ENCODE measurements around the gene PTTG1IP. TPM values are rescaled to one million over a fixed set of nuclear protein-coding genes. Genes with fewer than 3 reads are reported as not detected.

PTTG1IP gene
- total RNA-seq, 3 donors from 2014 or later (not counting 1 experiment from before 2014, with no cell fraction given), result 96.8 to 144 (median 126) TPM

DNA sequence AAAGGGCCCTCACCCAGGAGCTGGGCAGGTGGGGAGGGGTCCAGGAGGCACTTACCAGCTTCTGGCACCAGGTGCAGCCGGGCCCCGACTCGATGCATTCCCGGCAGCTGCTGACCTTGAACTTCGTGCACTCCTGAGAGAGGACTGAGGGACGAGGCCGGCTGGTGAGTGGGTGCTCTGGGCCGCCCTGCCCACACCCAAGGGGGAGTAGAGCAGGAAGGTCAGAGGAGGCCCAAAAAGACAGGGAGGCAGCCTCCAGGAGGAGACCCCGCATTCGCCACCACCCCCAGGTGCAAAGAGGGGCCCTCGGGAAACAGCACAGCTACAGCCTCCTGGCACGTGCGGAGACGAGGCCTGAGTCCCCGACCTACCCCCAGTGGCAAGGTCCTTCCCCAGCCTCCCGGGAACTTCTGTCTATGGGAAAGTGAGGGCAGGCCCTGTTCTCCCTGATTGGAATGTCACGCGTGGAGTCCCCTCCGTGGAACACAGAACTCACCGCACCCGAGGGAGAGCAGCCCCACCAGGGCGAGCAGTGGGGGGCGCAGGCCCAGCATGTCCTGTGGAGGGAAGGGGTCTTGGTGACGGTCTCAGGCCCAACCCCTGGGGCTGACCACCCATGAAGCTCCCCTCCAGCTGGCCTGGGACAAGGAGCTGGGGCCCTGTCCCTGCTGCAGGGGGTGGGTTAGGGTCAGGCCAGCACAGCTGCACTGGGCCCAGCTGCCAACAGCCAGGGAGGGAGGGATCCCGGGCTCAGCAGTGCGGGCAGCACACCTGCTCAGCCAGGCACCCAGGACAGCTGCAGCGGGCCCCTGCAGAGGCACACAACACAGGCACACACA, 37.0 kb upstream of the PTTG1IP start:
- WGBS (ENCODE audit: insufficient coverage), result 84% methylated on average over 27 of the region's 27 CpGs
- H3K36me3 ChIP-seq (ENCODE audit: control insufficient read depth, insufficient read depth, low read length), result peaks cover 51% of the 10 kb centered on the region
- peak overlapping the region; percentile 83 for H3K27ac ChIP-seq (ENCODE audit: low read length)
- H3K9me3 ChIP-seq (ENCODE audit: control insufficient read depth, insufficient read depth, low read length), result no peaks in the 10 kb centered on the region
- H3K36me3 Mint-ChIP-seq, result no peaks in the 10 kb centered on the region
- no peaks in the 10 kb centered on the region for H3K27me3 Mint-ChIP-seq (ENCODE audit: low read depth in 2 of 2)
- H3K9me3 Mint-ChIP-seq, result no peaks in the 10 kb centered on the region
- DNase-seq (no peak), ATAC-seq (no peak)
- peaks cover 57 to 77% of the 10 kb centered on the region in 2 donors for H3K4me1 Mint-ChIP-seq
- H3K4me3 Mint-ChIP-seq, result peak overlapping the region; percentile 85
- TF ChIP-seq, protein P1, sequence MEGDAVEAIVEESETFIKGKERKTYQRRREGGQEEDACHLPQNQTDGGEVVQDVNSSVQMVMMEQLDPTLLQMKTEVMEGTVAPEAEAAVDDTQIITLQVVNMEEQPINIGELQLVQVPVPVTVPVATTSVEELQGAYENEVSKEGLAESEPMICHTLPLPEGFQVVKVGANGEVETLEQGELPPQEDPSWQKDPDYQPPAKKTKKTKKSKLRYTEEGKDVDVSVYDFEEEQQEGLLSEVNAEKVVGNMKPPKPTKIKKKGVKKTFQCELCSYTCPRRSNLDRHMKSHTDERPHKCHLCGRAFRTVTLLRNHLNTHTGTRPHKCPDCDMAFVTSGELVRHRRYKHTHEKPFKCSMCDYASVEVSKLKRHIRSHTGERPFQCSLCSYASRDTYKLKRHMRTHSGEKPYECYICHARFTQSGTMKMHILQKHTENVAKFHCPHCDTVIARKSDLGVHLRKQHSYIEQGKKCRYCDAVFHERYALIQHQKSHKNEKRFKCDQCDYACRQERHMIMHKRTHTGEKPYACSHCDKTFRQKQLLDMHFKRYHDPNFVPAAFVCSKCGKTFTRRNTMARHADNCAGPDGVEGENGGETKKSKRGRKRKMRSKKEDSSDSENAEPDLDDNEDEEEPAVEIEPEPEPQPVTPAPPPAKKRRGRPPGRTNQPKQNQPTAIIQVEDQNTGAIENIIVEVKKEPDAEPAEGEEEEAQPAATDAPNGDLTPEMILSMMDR (IDR thresholded peaks at IDR 0.05), result no peak
- peak overlapping the region; percentile 85 to 98 for H3K27ac Mint-ChIP-seq
- H3K4me3 ChIP-seq (ENCODE audit: low read length), result no peak overlapping the region
- peaks cover 91% of the 10 kb centered on the region for H3K4me1 ChIP-seq (ENCODE audit: control insufficient read depth, insufficient read depth, low read length)
- no peaks in the 10 kb centered on the region for H3K27me3 ChIP-seq (ENCODE audit: control insufficient read depth, insufficient read depth, low read length)
- intact Hi-C loops (cut with micrococcal nuclease), result loop anchor here (5.0 kb wide), 1 partner anchor 108 kb away; the partner anchor contains the start of gene UBE2G2

DNA sequence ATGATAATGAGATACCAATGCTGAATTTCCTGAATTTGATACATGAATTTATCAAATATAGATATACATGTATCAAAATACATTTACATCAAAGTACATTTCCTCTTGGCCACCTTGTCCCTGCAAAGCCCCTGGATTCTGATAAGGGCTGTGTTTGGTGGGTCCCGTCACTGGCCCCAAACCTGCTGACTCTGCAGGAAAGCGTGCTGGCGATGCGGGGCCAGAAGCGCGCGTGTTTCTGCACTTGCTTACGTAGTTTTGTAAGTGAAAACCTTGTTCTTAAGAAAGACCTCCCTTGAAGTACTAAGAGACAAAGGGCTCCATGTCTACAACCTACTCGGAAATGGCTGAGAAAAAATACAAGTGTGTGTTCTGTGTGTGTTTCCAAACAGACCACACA, 36.2 kb upstream of the PTTG1IP start:
- H3K27me3 ChIP-seq (ENCODE audit: control insufficient read depth, insufficient read depth, low read length), result no peaks in the 10 kb centered on the region
- H3K36me3 Mint-ChIP-seq, result no peaks in the 10 kb centered on the region

DNA sequence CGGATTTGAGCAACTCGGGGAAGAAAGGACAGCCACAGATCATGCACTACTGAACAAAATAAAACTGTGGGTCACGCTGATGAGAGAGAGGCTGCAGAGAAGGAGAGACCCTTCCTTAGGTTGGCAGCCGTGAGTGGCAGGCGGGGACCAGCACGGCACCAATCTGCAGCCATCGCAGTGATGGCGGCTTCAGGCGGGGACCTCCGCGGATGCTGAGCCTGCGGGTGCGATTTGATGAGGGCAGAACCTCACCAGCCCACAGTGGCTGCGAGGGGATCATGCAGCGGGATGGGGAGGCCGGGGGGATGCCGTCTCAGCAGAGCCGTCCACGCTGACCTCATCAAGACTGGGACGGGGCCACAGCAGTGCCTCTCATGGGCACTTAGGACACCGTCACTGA, 35.4 kb upstream of the PTTG1IP start:
- Mint-ChIP-seq H3K4me3 (peak overlapping the region; percentile 41), H3K36me3 (no peaks in the 10 kb centered on the region), H3K9me3 (no peaks in the 10 kb centered on the region), H3K27ac (peak overlapping the region; percentile 74 to 75), H3K27me3 (ENCODE audit: low read depth in 2 of 2) (no peaks in the 10 kb centered on the region), H3K4me1 (peaks cover 49 to 76% of the 10 kb centered on the region in 2 donors)
- ATAC-seq, result no peak
- intact Hi-C loops (cut with micrococcal nuclease), result no loop called here
- peaks cover 82% of the 10 kb centered on the region for H3K4me1 ChIP-seq (ENCODE audit: control insufficient read depth, insufficient read depth, low read length)
- DNase-seq, result no peak
- H3K27me3 ChIP-seq (ENCODE audit: control insufficient read depth, insufficient read depth, low read length), result no peaks in the 10 kb centered on the region
- peaks cover 64% of the 10 kb centered on the region for H3K36me3 ChIP-seq (ENCODE audit: control insufficient read depth, insufficient read depth, low read length)
- no peak overlapping the region for H3K27ac ChIP-seq (ENCODE audit: low read length)
- H3K4me3 ChIP-seq (ENCODE audit: low read length), result no peak overlapping the region
- TF ChIP-seq, protein P1 (IDR thresholded peaks at IDR 0.05), result no peak
- 95% methylated on average over 21 of the region's 21 CpGs for WGBS (ENCODE audit: insufficient coverage)
- H3K9me3 ChIP-seq (ENCODE audit: control insufficient read depth, insufficient read depth, low read length), result no peaks in the 10 kb centered on the region

More for the DNA sequence above, 36.2 kb upstream of the PTTG1IP start:
- intact Hi-C loops (cut with micrococcal nuclease), result loop anchor here (5.0 kb wide), 1 partner anchor 107 kb away; the partner anchor contains the start of gene UBE2G2
- no peak overlapping the region for H3K4me3 ChIP-seq (ENCODE audit: low read length)
- no peaks in the 10 kb centered on the region for H3K9me3 ChIP-seq (ENCODE audit: control insufficient read depth, insufficient read depth, low read length)
- WGBS (ENCODE audit: insufficient coverage), result 95% methylated on average over 8 of the region's 9 CpGs
- Mint-ChIP-seq H3K9me3 (no peaks in the 10 kb centered on the region), H3K27me3 (ENCODE audit: low read depth in 2 of 2) (no peaks in the 10 kb centered on the region), H3K4me1 (peaks cover 51 to 78% of the 10 kb centered on the region in 2 donors), H3K27ac (peak overlapping the region; percentile 74 to 75), H3K4me3 (peak overlapping the region; percentile 42)
- TF ChIP-seq, protein P1 (IDR thresholded peaks at IDR 0.05), result no peak
- peaks cover 90% of the 10 kb centered on the region for H3K4me1 ChIP-seq (ENCODE audit: control insufficient read depth, insufficient read depth, low read length)
- DNase-seq (no peak), ATAC-seq (no peak)
- peaks cover 56% of the 10 kb centered on the region for H3K36me3 ChIP-seq (ENCODE audit: control insufficient read depth, insufficient read depth, low read length)
- no peak overlapping the region for H3K27ac ChIP-seq (ENCODE audit: low read length)

All from natural killer cell (primary cell).